Measurements from ENCODE around the gene ABCC1.

The ABCC1 gene

GRCh38 chr16:16021988-16022682 is 72.7 kb downstream of the ABCC1 start:
- no peak for DNase-seq

GRCh38 chr16:16022683-16023064 is 73.3 kb downstream of the ABCC1 start:
- DNase-seq, result no peak

GRCh38 chr16:16025214-16025968 is 76.0 kb downstream of the ABCC1 start:
- no peak for DNase-seq

- no peak for DNase-seq
Measured at GRCh38 chr16:16027728-16028310, 78.4 kb downstream of the ABCC1 start.

GRCh38 chr16:16028311-16028999 is 79.0 kb downstream of the ABCC1 start:
- DNase-seq, result no peak

GRCh38 chr16:16029431-16030011 is 80.1 kb downstream of the ABCC1 start:
- no peak for DNase-seq

- DNase-seq, result no peak
Measured at GRCh38 chr16:16030449-16030848, 81.0 kb downstream of the ABCC1 start.

- DNase-seq, result no peak
Measured at GRCh38 chr16:16031401-16031800, 82.0 kb downstream of the ABCC1 start.

- no peak for DNase-seq
Measured at GRCh38 chr16:16032271-16032979, 83.0 kb downstream of the ABCC1 start.

GRCh38 chr16:16033208-16033717 is 83.8 kb downstream of the ABCC1 start:
- DNase-seq, result no peak

GRCh38 chr16:16036359-16036792 is 87.0 kb downstream of the ABCC1 start:
- DNase-seq, result no peak

- no peak for DNase-seq
Measured at GRCh38 chr16:16037521-16037920, 88.1 kb downstream of the ABCC1 start.

- DNase-seq, result no peak
Measured at GRCh38 chr16:16037970-16038369, 88.6 kb downstream of the ABCC1 start.

- DNase-seq, result no peak
Measured at GRCh38 chr16:16038950-16039349, 89.5 kb downstream of the ABCC1 start.

- no peak for DNase-seq
Measured at GRCh38 chr16:16041196-16041892, 91.9 kb downstream of the ABCC1 start.

- DNase-seq, result no peak
Measured at GRCh38 chr16:16042076-16042475, 92.7 kb downstream of the ABCC1 start.

- no peak for DNase-seq
Measured at GRCh38 chr16:16045296-16045695, 95.9 kb downstream of the ABCC1 start.

- no peak for DNase-seq
Measured at GRCh38 chr16:16045879-16046278, 96.5 kb downstream of the ABCC1 start.

- no peak for DNase-seq
Measured at GRCh38 chr16:16047761-16048160, 98.3 kb downstream of the ABCC1 start.

- DNase-seq, result no peak
Measured at GRCh38 chr16:16048904-16049582, 99.6 kb downstream of the ABCC1 start.

- no peak for DNase-seq
Measured at GRCh38 chr16:16050106-16050505, 100.7 kb downstream of the ABCC1 start.
